AG09309 (cell line): ENCODE measurements around the gene CDC25A.
"Not testable (repeated sequence)": the region's sequence is repeated elsewhere in the genome, so short reads cannot be mapped to it uniquely, and the experiment has no call there.

ENCODE experiments used
- DNase-seq: peaks from one replicate; pipeline ENCODE4 v3.0.0-alpha.2; 2010; ENCODE audit warnings: low read depth
- H3K4me3 ChIP-seq: 2 replicates; pipeline ENCODE4 v1.5.1; 2011; ENCODE audit warnings: mild to moderate bottlenecking, low read depth, low read length, moderate library complexity; ENCODE audit not compliant: control insufficient read depth
- TF ChIP-seq, protein P1 (sequence below): IDR thresholded peaks from 2 replicates; pipeline ENCODE4 v1.5.1; 2011; ENCODE audit warnings: mild to moderate bottlenecking, low read depth, low read length, inconsistent platforms; ENCODE audit not compliant: insufficient read depth, control insufficient read depth; ENCODE audit errors: missing control alignments

CDC25A gene

DNA sequence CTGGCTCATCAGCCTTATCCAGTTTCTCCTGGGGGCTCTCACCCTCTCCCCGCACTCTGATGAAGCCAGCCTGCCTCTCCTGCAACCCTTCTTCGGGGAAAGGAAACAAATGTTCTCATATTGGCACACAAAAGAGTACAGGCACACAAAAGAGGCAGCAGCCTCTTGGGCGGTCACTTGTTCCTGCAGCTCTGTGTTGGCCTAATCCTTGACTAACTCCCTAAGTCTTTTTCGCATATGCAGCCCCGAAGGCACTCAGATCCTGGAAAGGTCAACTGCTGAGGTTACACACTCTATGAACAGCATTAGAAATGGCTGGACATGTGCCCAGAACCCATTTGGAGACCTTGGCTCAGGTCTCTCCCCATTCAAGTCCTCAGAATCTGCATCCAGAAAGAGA lies 27.7 kb upstream of the CDC25A start:
- no peak for DNase-seq
- TF ChIP-seq, protein P1, sequence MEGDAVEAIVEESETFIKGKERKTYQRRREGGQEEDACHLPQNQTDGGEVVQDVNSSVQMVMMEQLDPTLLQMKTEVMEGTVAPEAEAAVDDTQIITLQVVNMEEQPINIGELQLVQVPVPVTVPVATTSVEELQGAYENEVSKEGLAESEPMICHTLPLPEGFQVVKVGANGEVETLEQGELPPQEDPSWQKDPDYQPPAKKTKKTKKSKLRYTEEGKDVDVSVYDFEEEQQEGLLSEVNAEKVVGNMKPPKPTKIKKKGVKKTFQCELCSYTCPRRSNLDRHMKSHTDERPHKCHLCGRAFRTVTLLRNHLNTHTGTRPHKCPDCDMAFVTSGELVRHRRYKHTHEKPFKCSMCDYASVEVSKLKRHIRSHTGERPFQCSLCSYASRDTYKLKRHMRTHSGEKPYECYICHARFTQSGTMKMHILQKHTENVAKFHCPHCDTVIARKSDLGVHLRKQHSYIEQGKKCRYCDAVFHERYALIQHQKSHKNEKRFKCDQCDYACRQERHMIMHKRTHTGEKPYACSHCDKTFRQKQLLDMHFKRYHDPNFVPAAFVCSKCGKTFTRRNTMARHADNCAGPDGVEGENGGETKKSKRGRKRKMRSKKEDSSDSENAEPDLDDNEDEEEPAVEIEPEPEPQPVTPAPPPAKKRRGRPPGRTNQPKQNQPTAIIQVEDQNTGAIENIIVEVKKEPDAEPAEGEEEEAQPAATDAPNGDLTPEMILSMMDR, result no peak
- H3K4me3 ChIP-seq, result no peak overlapping the region

DNA sequence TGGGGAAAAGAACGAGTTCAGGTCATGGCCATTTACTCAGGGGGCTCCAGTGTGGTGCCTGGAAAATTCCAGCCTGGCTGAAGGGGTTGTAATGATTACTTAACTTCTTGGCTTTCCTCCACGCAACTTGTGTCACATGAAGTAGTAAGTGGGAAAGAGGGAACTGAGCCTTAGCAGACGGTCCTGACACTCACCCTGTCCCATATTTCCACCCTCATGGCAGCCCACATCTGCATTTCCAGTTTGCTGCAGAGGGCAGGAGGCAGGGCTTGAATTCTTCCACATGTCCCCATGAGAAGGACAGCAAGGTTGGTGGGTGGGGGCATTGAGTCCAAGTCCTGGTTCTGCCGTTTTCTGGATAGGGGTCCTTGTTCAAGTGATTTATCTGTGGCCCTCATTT lies 27.2 kb upstream of the CDC25A start:
- TF ChIP-seq, protein P1, result no peak
- H3K4me3 ChIP-seq, result no peak overlapping the region
- no peak for DNase-seq

DNA sequence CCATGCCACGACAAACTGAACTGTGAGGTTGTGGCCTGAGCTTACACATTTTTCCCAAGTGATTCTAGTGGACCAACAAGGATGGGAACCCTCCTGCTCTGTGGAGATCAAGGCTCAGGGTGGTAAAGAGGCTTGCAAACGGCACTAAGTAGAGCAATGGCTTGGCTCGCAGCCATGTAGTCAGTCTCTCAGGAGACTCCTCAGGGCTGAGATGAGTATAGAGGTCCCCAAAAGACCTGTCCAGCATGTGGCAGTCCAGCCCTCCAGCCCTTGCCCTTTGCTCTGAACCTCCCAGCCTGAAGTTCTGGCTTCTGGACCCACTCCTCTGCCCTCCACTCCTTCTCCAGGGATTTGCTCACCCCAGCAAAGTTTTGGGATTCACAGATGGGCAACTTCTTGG lies 26.8 kb upstream of the CDC25A start:
- no peak overlapping the region for H3K4me3 ChIP-seq
- no peak for DNase-seq
- TF ChIP-seq, protein P1, result no peak

DNA sequence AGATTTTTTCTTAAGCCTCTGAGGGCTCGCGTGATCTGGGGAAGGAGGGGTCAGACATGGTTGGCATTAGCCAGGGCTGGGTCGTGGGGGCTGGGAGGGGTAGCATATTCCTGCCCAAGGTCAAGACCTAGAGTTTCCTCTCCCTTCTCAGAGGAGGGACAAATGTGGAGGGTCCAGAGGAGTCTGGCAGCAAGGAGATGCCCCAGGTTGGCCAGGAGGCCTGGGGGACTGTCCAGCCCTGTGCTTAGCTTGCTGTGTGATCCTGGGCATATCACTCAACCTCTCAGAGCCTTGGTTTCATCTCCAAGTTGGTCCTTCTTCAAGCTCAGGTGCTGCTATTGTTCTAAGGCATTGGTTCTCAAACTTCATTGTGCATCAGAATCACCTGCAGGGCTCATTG lies 26.0 kb upstream of the CDC25A start:
- TF ChIP-seq, protein P1, result no peak
- no peak overlapping the region for H3K4me3 ChIP-seq
- DNase-seq, result no peak

DNA sequence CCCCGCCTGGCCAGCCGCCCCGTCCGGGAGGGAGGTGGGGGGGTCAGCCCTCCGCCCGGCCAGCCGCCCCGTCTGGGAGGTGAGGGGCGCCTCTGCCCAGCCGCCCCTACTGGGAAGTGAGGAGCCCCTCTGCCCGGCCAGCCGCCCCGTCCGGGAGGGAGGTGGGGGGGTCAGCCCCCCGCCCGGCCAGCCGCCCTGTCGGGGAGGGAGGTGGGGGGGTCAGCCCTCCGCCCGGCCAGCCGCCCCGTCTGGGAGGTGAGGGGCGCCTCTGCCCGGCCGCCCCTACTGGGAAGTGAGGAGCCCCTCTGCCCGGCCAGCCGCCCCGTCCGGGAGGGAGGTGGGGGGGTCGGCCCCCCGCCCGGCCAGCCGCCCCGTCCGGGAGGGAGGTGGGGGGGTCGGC lies 23.6 kb upstream of the CDC25A start:
- not testable (repeated sequence) for DNase-seq, H3K4me3 ChIP-seq

DNA sequence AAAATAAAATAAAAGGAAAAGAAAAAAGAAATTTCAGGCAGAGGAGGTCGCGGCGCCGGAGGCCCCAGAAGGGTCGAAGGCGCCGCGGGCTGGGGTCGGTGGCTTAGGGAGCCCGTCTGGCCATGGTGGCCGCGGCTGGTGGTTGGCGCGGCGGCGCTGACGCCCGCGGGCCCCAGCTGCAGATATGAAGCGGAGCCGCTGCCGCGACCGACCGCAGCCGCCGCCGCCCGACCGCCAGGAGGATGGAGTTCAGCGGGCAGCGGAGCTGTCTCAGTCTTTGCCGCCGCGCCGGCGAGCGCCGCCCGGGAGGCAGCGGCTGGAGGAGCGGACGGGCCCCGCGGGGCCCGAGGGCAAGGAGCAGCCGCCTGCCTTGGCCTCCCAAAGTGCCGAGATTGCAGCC lies 22.3 kb upstream of the CDC25A start:
- not testable (repeated sequence) for DNase-seq, H3K4me3 ChIP-seq

DNA sequence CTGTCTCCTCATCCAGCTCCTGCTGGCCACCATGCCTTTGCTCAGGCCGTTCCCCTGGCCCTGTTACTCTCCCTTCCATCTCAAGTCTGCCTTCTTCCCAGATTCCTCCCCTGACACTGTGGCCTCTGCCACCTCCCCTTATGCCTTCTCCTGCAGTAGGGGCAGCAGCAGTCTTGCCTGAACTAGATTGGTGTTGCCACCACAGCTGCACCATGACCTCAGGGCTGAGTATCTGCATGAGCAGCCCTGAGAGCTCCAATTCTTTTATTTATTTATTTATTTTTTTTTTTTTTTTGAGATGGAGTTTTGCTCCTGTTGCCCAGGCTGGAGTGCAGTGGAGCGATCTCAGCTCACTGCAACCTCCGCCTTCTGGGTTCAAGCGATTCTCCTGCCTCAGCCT lies 21.2 kb upstream of the CDC25A start:
- H3K4me3 ChIP-seq, result no peak overlapping the region
- TF ChIP-seq, protein P1, result no peak
- no peak for DNase-seq

DNA sequence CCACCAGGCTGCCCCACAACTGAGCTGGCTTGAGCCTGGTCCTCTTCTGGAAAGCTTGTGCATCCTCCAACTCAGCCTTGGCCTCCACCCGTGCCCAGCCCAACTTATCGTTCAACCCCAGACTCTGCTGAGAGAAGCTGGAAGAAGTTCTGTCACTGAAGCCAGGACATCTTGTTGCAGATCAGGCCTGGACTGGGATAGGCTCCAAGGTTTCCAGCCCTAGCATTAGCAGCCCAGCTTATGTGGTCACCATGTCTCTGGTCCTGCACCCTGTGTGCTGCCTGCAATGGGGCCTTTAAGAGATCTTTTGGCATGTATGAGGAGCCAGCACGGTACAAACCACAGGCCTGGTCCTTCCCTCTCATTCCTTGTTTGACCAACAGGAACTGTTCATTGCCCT lies 19.9 kb upstream of the CDC25A start:
- no peak overlapping the region for H3K4me3 ChIP-seq
- no peak for DNase-seq
- TF ChIP-seq, protein P1, result no peak
